GM23338 (cell line): ENCODE measurements around the gene ADSL. TPM values are rescaled to one million over a fixed set of nuclear protein-coding genes. Genes with fewer than 3 reads are reported as not detected.

Source experiments
- EZH2phosphoT487 ChIP-seq: fragments of 200-600 bp; sonication (generic); IDR thresholded peaks from one replicate; pipeline ENCODE4 v1.8.1; 2018; ENCODE audit warnings: antibody characterized with exemption; ENCODE audit not compliant: unreplicated experiment
- NANOG ChIP-seq: IDR thresholded peaks from 2 replicates; pipeline ENCODE4 v1.6.1; 2016; ENCODE audit warnings: antibody characterized with exemption, borderline replicate concordance
- POLR2AphosphoS5 ChIP-seq: IDR thresholded peaks from 2 replicates; pipeline ENCODE4 v1.6.1; 2016; ENCODE audit warnings: antibody characterized with exemption, low read depth
- REST ChIP-seq: IDR thresholded peaks from one replicate; pipeline ENCODE4 v1.6.1; 2018; ENCODE audit warnings: antibody characterized with exemption; ENCODE audit not compliant: unreplicated experiment
- polyA plus RNA-seq: library from polyadenylated mRNA; unstranded; fragments of >200 nt; fragmentation: Nextera tagmentation; extraction: Ambion mirVana; gene quantifications from 2 replicates; pipeline ENCODE4 v1.2.1, GENCODE V29; 2016
- total RNA-seq: library from RNA; depleted of rRNA; stranded (reverse); fragments of >200 nt; shearing (Covaris generic); gene quantifications from 2 replicates; pipeline ENCODE4 v1.2.3, GENCODE V29; 2014
- TF ChIP-seq, protein P1 (sequence below): fragments of 250-450 bp; sonication (Bioruptor Pico); IDR thresholded peaks from 2 replicates; pipeline ENCODE4 v1.5.0; 2020; ENCODE audit warnings: mild to moderate bottlenecking, moderate library complexity

Gene ADSL
- total and polyA plus RNA-seq, 2 experiments from 2014 or later, result 120 to 232 TPM

DNA sequence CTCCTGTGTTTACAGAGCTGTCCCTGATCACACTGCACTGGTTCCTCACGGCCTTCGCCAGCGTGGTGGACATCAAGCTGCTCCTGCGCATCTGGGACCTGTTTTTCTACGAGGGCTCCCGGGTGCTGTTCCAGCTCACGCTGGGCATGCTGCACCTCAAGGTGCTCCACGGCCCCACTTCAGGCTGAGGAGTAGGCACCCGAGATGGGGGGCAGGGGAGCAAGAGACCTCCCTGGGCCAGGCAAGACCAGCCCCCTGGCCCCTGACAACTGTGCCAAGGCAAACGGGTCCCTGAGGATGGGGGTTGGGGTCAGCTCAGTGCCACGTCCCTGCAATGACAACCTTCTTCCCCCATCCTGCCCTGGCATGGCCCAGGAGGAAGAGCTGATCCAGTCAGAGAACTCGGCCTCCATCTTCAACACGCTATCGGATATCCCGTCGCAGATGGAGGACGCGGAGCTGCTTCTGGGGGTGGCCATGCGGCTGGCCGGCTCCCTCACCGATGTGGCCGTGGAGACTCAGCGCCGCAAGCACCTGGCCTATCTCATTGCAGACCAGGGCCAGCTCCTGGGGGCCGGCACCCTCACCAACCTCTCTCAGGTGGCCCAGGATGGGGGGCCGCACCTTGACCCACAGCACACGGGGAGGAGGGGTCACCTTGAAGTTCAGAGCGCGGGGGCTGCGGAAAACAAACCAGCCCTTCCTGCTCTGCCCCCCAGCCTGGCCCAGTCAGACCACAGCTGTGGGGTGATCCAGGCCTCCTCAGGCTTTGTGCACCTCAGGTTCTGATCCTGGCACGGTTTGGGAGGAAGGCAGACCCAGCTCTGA lies 60.0 kb downstream of the ADSL start (continued):
- TF ChIP-seq, protein P1, sequence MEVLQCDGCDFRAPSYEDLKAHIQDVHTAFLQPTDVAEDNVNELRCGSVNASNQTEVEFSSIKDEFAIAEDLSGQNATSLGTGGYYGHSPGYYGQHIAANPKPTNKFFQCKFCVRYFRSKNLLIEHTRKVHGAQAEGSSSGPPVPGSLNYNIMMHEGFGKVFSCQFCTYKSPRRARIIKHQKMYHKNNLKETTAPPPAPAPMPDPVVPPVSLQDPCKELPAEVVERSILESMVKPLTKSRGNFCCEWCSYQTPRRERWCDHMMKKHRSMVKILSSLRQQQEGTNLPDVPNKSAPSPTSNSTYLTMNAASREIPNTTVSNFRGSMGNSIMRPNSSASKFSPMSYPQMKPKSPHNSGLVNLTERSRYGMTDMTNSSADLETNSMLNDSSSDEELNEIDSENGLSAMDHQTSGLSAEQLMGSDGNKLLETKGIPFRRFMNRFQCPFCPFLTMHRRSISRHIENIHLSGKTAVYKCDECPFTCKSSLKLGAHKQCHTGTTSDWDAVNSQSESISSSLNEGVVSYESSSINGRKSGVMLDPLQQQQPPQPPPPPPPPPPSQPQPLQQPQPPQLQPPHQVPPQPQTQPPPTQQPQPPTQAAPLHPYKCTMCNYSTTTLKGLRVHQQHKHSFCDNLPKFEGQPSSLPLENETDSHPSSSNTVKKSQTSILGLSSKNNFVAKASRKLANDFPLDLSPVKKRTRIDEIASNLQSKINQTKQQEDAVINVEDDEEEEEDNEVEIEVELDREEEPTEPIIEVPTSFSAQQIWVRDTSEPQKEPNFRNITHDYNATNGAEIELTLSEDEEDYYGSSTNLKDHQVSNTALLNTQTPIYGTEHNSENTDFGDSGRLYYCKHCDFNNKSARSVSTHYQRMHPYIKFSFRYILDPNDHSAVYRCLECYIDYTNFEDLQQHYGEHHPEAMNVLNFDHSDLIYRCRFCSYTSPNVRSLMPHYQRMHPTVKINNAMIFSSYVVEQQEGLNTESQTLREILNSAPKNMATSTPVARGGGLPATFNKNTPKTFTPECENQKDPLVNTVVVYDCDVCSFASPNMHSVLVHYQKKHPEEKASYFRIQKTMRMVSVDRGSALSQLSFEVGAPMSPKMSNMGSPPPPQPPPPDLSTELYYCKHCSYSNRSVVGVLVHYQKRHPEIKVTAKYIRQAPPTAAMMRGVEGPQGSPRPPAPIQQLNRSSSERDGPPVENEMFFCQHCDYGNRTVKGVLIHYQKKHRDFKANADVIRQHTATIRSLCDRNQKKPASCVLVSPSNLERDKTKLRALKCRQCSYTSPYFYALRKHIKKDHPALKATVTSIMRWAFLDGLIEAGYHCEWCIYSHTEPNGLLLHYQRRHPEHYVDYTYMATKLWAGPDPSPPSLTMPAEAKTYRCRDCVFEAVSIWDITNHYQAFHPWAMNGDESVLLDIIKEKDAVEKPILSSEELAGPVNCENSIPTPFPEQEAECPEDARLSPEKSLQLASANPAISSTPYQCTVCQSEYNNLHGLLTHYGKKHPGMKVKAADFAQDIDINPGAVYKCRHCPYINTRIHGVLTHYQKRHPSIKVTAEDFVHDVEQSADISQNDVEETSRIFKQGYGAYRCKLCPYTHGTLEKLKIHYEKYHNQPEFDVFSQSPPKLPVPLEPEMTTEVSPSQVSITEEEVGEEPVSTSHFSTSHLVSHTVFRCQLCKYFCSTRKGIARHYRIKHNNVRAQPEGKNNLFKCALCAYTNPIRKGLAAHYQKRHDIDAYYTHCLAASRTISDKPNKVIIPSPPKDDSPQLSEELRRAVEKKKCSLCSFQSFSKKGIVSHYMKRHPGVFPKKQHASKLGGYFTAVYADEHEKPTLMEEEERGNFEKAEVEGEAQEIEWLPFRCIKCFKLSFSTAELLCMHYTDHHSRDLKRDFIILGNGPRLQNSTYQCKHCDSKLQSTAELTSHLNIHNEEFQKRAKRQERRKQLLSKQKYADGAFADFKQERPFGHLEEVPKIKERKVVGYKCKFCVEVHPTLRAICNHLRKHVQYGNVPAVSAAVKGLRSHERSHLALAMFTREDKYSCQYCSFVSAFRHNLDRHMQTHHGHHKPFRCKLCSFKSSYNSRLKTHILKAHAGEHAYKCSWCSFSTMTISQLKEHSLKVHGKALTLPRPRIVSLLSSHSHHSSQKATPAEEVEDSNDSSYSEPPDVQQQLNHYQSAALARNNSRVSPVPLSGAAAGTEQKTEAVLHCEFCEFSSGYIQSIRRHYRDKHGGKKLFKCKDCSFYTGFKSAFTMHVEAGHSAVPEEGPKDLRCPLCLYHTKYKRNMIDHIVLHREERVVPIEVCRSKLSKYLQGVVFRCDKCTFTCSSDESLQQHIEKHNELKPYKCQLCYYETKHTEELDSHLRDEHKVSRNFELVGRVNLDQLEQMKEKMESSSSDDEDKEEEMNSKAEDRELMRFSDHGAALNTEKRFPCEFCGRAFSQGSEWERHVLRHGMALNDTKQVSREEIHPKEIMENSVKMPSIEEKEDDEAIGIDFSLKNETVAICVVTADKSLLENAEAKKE (CRISPR knock-in tag), result no peak
- TF ChIP-seq POLR2AphosphoS5 (no peak), EZH2phosphoT487 (no peak), NANOG (no peak), REST (no peak)
